Stimulated activated CD8-positive, alpha-beta memory T cell treated with anti-CD3 and anti-CD28 coated beads, Interleukin-2, amount 100 ng/mL, for 48 hours (primary cell): Measurements from ENCODE around the gene PLEK.
"Not testable (repeated sequence)": the region's sequence is repeated elsewhere in the genome, so short reads cannot be mapped to it uniquely, and the experiment has no call there.

Experiments used
- DNase-seq, 2 donors: peaks; one replicate each; pipeline ENCODE4 v3.0.0-alpha.2; 2020; ENCODE audit warnings: low read depth in 2 of 2

PLEK gene

DNA sequence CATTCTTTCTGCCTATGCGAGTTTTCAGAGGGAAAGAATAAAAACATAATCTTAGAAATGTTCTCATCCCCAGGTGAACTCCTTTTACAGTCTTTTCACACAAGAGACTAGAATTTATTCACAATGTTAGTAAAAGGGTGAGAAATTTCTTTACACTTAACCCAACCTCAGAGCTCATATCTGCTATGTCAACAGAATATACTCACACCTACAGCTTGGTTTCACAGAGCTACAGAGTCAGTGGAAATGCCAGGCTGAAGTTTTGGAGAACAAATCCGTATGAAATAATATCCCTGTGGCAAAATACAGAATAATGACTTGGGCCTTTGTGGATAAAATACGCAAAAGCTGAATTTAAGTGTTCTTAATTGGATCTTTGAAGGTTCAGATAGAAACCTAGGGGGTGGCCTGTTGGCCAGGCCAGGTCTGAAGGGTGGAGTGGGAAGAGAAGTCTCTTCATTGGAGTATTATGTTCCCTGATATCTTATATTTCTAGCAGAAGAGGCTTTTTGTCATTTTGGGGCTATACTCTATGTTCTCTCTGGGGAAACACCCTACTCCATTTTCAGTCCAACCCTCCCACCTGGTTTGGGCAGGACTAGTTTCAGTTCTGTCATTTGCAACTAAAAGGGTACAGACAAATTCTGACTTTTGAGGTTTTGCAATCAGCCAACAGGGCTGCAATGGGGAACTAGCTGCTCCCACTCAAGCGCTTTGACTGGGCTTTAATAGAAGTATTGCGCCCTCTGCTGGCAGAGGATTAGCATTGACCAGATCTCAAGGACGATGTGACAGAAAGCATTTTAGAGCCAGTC lies 76.3 kb downstream of the PLEK start:
- DNase-seq: peak; percentile 67 to 71

DNA sequence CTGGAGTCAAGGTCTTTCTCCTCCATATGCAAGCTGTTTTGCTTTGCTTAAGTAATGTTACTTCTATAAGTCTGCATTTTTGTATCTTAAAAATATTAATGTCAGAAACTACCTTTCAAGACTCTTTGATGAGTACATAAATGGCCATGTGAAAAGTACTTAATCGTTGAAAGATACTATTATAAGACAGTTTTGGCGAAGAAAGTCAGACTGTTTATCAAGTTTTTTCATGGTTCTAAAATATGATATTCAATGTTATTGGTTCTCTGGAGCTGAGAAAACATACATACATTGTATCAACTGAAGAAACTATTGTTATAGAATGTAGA lies 76.9 kb downstream of the PLEK start:
- no peak for DNase-seq

DNA sequence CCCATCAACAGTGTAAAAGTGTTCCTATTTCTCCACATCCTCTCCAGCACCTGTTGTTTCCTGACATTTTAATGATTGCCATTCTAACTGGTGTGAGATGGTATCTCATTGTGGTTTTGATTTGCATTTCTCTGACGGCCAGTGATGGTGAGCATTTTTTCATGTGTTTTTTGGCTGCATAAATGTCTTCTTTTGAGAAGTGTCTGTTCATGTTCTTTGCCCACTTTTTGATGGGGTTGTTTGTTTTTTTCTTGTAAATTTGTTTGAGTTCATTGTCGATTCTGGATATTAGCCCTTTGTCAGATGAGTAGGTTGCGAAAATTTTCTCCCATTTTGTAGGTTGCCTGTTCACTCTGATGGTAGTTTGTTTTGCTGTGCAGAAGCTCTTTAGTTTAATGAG lies 81.3 kb downstream of the PLEK start:
- DNase-seq: not testable (repeated sequence)
